Fibroblast of peridontal ligament (primary cell): Measurements from ENCODE around the gene PAQR9.
A peak's percentile ranks its signal among the peaks of the same experiment; 100 is the strongest.

Experiments used
- DNase-seq: peaks from one replicate; pipeline ENCODE4 v3.0.0-alpha.2; 2010; ENCODE audit errors: extremely low read depth

The PAQR9 gene

DNA sequence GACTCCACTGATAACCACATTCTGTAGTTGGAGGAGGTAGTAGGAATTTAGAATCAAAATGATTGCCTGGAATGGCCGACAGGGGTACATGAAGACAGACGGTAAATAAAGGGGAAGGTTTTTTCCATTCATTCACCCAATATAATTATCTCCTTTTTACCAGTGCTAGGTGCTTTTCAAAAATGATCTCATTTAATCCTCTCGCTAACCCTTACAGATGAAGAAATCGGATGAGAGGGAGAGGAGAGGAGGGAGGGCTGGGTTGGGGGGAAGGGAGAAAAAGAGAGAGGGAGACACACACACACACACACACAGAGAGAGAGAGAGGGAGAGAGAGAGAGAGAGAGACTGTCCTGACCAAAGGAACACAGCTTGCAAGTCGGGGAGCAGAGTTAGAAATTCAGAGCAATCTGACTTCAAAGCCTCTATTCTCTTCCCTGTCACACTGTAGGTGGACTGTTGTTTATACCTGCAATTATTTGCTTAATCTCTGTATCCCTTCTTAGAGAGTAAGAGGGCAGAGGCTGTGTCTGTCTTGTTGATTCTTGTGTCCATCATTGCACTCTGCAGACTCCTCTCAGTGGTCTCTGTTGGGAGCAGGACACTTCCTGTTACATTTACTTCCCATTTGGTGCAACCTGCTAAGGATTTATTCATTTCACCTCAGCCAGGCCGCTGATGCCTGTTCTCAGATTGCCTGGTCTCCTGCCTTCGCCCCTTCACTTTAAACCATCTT is 18.7 kb upstream of the PAQR9 start:
- no peak for DNase-seq

DNA sequence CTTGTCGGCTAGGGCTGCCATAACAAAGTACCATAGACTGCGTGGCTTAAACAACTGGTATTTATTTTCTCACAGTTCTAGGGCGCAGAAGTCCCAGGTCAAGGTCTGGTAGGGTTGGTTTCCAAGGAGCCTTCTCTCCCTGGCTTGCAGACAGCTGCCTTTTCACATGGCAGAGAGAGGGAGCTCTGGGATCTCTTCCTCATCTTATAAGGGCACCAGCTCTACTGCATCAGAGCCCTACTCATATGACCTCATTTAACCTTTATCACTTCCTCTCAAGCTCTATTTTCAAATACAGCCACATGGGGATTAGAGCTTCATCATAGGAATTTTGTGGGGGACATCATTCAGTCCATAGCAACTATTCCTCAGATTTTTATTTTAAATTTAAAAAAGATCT is 17.6 kb upstream of the PAQR9 start:
- no peak for DNase-seq

DNA sequence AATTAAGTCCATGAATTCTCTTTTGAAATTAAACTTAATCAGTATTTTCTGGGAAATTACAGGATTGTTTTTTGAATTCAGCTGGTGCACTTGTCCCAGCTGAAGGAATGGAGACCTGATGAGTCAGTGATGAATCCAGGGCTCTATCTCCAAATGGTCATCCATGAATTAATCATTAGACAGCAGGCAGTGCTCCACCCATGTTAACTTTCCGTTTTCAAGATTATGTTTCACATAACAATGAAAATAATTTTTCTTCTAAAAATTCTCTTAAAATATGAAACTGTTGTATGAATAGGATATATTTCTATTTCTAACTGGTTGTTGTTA is 13.9 kb upstream of the PAQR9 start:
- no peak for DNase-seq

DNA sequence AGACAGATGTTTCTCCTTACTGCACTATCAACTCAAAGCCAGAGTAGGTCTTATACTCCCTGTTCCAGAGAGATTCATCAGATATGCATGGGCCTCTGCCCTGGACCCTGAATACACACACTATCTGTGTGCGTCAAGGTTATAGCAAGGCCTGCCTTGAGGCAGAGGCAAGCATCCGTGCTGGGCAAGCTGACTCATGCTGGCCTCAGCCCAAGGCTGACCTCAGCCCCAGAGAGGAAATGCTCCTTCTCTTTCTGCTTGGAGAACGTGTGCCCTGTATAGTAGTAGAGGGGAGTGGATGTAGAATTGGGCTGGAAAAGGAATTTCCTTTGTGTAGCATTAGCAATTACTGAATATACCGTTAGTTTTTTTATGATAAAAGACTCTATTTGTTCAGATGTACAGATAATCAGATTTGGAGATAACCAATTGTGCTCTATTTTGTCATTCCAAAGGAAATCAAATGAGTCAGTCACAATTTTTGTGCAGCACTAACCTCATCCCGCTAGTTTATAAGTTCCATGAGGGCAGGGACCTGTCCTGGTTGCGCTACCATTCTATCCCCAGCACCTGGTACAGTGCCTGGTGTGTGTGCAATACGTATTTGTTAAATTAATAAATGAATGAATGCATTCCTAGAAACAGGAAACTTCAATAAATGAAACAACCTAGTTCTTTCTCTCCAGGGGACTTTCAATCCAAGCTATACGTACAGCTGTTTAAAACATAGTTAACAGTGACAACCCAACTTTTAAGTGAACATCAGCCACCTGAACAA is 13.3 kb upstream of the PAQR9 start:
- DNase-seq, result peak; percentile 91

DNA sequence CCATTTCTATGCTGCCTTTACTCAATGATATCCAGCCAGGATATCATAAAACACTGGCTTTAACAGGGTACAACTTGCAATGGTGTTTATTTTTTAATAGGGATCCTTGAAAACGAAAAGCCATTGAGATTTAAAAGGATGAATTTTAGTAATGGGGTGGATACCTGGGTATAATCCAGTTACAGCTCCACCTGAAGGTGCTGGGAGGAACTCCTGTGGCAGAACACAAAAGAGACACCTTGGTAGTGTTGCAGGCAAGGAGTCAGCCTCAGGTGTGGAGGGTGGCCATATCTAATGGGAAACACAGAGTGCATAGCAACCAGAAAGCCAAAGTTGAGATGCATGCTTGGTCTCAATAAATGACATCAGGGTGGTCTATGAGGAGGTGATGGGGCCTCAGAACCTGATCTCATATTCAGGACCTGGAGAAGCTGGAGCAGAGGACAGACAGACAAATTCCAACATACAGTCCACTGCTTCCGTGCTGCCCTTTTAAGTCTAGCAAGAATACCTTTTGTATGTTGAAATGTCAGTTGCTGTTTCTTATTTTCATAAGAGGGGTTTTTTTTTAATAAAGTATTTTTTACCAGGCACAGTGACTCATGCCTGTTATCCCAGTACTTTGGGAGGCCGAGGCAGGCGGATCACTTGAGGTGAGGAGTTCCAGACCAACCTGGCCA is 12.0 kb upstream of the PAQR9 start:
- no peak for DNase-seq

DNA sequence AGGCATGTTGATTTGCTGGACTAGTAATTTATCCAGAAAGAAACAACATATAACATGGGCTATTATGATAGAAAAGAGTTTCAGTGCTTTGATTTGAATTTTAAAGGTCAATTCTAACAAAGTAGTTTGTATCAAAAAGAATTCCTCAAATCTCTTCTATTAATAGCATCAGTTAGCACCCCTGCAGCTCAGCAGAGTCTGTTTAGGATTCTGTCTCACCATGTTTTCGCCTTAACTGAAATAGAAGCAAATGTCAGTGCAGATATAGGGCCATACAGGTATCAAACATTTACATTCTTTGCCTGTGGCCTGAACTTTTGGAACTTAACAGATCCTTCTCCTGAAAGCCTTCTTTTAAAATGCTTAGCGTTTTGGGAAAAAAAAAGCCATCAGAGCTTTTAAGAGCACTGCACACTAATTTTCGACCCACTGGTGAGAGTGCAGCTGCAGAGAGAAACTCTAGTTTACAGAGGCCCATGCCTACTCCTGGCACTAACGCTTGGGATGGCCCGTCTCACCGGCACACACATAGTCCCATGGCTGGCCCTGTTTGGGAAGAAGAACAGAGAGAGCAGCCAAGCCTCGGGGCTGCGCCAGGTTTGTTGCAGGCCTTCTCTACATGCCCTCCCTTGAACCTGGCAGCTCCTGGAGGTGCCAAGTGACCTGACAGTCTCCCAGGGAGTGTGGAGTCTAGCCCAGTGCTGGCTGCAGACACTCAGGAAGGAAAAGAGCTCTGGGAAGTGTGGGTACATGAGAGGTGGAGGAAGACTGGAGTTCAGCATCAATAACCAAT is 9.9 kb upstream of the PAQR9 start:
- DNase-seq, result no peak

DNA sequence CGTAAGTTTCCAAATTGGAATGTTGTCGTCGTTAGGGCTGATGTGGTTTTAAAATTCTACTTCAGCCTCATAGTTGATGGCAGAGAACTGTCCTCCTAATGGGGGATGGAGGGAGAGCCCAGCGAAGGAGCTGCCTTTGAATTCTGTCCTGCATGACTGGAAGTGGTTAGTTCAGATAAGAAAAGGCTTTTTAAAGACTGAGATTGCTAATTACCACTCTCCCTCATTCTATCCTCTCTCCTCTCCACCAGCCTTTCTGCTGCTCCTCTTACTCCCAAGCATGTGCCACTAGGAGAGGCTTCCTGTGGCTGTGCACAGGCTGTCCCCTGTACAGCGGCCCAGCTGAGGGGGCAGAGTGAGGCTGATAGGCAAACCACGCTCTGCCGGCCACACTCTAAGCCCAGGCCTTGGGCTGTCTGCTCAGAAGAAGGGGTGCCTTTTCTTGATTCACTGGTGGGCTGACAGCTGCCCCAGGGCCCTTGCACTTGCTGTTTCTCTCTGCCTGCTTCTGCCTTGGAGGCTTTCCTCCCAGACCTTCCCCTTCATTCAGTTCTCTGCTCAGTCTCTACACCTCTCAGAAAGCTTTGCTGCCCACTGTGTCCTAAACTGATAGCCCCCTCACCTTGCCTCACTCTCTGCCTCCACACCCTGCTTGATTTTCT is 8.7 kb upstream of the PAQR9 start:
- no peak for DNase-seq

DNA sequence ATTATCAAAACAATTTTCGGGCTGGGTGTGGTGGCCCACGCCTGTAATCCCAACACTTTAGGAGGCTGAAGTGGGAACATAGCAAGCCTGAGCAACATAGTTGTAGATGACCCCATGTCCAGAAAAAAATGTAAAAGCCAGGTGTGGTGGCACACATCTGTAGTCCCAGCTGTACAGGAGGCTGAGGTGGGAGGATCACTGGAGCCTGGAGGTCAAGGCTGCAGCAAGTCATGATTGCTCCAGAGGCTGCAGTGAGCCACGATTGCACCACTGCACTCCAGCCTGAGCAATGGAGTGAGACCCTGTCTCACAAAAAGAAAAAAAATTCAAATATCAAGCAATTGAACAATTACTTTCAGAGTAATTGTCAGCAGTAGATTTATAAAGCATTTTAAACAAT is 8.0 kb upstream of the PAQR9 start:
- DNase-seq, result no peak

DNA sequence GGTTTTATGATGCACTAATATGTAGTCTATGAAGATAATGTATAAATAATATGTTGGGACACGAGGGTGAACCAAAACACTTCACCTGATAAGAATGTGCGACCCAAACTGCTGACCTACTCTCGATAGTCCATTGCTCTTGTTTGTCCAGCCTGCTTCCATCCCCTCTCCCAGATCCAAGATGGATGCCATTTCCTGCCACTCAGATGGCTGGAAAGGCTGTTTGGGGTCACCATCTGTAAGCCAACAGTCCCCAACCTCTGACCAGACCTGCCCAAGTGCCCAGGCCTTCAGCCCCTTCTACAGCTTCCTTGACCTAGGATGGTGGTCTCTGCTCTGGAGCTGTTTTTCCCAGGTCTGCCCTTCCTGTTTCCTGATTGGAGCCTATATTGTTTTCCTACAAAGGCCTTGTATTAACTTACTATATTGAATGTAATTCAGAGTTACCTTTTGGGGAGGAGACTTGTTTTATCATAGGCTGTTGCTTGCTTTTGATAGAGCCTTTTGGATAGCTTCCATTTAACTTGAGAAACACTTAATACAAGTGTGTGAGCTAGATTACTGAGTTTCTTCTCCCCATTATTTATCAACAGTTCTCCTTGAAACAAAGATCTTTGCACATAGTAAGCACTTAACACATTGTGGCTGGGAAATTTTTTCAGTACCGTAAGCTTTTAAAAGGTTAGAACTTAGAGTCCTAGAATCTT is 5.0 kb upstream of the PAQR9 start:
- no peak for DNase-seq

DNA sequence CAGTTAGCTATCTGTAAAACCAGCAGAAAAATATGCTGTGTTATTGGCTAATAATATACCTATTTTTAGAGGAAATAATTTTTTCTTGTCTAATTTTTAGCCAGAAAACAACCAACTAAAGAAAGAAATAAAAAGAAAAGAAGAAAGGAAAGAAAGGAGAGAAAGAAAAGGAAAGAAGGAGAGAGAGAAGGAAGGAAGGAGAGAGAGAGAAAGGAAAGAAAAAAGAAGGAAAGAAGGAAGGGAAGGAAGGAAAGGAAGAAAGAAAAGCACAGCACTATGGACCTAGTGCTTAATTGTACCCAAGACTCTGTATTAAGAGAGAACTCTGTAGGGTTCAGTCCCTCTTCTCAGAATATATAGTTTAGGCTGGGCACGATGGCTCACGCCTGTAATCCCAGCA is 3.3 kb upstream of the PAQR9 start:
- no peak for DNase-seq

DNA sequence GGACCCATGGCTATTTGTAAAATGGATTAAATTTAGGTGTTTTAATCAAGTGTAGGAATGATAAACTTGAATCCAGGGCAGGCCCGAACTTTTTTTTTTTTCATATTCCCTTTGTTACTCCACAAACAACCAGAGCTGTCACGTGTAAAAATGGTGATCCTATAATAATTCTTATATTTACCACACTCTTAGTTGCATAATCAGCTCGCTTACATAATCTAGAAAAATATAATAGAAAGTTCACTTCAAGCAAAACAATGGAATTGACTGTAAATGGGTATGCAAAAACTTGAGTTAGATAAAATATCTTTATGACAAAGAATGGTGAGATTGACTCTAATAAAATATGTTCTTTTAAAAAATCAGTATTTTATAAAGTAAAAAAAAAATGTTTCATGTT is 2.1 kb upstream of the PAQR9 start:
- no peak for DNase-seq

DNA sequence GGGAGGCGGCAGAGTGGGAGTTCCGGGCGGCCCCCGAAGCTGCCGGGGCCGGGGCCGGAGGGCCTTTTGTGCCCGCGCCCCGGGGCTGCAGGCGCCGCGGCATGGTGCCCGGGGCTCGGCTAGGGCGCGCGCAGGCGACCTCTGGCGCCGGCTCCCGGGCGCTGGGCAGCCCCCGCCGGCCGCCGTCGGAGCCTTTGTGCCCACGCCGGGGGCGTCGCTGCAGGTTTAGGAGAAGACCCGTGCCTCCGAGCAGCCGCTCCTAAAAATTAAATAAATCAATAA is 299 bp downstream of the PAQR9 start:
- no peak for DNase-seq

DNA sequence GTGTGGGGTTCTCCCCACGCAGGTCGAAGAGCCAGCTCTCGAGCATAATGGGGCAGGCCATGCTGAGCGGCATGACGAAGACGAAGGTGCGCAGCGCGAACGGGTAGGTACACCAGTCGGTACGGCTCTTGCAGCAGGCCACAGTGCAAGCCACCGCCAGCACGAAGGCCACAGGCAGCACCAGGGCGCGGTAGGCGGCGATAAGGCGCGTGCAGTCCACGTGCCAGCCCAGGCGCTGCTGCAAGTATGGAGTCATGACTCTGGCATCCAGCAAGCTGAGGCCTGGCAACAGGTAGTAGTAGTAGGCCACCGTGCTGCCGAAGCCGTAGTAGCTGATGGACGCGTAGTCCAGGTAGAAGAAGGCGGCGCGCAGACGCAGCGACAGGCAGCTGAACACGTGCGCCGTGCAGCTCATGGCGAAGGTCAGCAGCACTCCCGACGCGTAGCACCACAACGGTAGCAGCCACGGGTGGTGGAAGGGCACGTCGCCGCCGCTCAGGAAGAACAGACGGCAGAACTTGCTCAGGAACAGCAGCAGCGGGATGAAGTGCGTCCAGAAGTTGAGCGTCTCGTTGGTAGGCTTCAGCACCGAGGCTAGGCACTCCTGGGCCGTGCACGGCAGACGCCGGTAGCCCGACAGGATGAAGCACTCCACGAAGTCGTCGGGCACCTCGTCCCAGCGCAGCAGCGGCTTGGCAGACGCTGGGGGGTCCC is 797 bp downstream of the PAQR9 start:
- DNase-seq, result no peak

DNA sequence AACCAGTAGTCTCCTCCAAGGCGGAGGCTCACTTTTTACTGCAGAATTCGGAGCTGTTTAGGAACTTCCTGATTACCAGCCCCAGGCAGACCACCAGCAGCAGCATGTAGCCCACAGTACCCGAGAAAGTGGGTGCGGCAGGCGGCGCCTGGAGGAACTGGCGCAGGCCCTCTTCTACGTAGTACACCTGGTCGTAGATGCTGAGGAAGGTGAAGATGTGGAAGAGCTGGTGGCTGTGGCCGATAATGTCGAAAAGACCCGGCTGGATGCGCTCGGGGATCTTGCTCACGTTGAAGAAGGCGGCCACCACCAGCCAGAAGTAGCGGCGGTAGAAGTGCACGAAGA is 1.3 kb downstream of the PAQR9 start:
- DNase-seq, result no peak

DNA sequence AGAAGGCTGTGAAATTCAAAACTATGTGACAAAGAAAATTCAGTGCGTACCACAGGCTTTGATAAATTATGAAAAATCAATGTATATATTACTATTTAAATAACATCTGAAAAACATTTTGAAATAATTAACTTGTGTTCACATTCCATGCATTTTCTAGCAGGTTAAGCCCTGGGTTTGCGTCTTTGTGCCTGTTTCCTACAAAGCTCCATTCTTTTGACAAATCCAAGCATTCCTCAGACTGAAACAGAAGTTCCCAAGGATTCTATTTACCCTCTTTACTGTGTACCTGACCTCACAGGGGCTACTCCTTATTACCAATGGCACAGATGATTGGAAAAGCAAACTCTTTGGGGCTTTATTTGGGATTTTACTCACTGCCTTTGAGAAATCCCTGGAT is 1.9 kb downstream of the PAQR9 start:
- no peak for DNase-seq

DNA sequence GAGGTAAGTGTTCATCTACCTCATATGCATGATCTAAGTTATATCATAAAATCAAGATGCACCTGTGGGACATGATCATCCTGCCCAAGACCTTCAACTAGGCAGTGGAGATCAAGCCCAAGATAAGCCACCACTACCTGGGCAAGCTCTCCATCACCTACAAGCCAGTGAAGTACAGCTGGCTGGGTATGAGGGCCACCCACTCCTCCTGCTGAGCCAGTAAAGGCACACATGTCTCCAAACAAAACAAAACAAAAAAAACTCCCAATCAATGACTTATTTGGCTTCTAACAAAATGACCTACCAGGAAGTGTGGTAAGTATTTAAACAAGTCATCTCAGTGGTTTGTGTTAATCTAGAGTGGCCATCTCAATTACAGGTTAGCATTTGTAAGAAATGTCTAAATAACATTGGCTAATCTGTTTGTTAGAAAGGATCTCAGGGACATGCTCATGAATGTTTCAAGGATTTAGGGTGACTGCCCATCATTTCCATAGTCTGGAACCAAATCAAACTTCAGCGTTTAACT is 3.1 kb downstream of the PAQR9 start:
- DNase-seq, result no peak

DNA sequence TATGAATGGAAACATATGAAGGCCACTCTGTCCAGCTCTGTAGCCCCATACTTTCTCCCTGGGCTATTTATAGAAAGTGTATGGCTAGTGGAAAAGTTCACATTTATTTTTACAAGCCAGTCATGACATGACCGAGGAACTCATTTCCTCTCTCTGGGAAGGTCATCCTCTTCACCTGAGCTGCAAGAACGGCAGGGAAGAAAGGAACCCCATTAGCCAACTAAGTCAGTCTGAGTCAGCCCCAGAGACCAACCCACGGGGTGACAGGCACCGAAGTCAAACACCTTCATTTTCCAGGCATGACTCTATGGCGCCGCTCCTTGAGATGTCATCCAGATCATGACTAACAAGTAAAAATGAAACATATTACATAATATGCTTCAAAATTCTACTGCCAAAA is 4.8 kb downstream of the PAQR9 start:
- DNase-seq, result no peak

DNA sequence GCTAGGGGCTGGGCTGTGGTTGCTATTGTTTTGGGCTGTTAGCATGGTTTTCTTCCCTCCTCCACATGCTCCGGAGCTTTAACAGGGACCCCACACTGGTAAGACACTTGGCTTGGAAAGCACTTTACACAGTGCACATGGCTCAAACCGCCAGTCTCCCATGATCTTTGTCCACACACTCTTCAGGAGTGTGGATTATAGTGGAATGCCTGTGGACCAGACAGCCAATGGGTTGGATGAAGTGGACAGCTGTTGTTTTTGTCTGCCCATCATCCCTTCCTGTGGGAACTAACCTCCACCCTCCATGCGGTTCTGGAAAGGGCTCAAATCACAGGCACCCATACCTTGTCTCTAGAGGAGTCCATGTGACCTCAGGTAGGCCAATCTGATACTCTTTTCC is 10.0 kb downstream of the PAQR9 start:
- no peak for DNase-seq

DNA sequence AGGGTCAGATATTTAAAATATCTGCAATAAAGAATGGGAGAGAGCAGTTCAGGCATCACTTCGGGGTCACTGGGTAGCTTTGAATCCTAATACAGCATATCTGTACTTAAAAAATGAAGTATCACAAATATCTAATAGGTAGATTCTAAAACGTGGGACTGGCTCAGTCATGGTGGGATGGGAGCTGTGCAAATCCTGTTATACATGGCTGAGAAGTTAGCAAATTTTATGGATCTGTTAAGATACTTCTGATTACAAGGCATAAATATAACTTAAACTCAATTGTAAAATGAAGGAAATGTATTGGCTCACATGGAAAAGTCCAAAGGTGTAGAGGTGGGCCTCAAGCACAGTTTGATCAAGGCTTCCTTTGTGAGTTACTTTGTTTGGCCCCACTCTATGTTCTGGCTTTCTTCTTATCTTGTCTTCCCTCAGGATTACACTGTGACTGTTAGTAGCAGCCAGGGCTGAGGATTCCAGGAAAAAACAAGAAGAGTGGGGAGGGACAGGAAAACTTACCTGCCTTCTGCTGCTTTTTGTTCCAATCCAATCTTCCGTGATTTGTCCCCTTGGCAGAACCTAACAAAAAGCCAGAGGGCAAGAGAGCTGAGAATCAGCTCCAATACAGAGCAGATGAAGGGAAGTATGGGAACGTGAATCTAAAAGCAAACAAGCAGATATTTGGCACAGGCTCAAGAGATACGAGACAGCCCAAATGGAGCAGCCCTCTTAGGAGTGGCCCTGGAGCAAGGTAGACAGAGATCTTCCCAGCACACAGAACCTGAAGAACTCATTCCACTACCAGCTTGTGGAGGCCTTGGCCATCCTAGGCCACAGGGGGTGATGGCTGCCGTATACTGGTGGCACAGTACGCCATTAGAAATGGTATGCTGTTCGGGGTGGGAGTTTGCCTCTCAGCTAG is 10.9 kb downstream of the PAQR9 start:
- no peak for DNase-seq

DNA sequence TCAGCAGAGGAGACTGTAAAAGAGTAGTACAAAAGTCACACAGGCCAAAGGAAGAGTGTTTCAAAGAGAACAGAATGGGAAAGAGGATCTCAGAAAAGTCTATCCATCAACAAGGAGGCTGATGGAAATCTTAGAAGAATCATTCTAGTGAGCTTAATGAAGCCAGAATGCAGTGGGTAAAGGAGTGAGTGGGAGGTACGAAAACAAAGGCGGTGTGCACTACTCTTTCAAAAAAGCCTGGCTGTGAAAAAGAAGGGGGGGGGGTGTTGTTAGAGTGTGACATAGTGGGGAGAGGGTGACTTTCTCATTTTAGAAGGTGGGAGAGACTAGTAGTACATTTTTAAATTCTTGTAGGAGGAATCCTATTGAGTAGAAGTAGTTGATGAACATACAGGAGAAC is 11.7 kb downstream of the PAQR9 start:
- DNase-seq, result no peak
